Mucosa of rectum (tissue), 2 donors: ENCODE measurements around the gene ADAMTS16.

Experiments
- H3K27ac ChIP-seq, 2 donors: one replicate each; pipeline ENCODE4 v1.7.0; 2013; ENCODE audit warnings: inconsistent platforms in 2 of 2, low read depth in 2 of 2, low read length in 2 of 2
- H3K27me3 ChIP-seq, 2 donors: one replicate each; pipeline ENCODE4 v1.7.0; 2013; ENCODE audit warnings: low read length in 2 of 2; ENCODE audit not compliant: control insufficient read depth in 2 of 2, insufficient read depth in 2 of 2
- H3K36me3 ChIP-seq, 2 donors: one replicate each; pipeline ENCODE4 v1.7.0; 2013; ENCODE audit warnings: low read length in 2 of 2; ENCODE audit not compliant: control insufficient read depth in 2 of 2, insufficient read depth in 2 of 2
- H3K4me1 ChIP-seq, 2 donors: one replicate each; pipeline ENCODE4 v1.7.0; 2013; ENCODE audit warnings: low read length in 2 of 2, mild to moderate bottlenecking in 1 of 2; ENCODE audit not compliant: control insufficient read depth in 2 of 2, insufficient read depth in 2 of 2
- H3K4me3 ChIP-seq, 2 donors: one replicate each; pipeline ENCODE4 v1.7.0; 2013; ENCODE audit warnings: low read length in 2 of 2
- H3K9ac ChIP-seq, 2 donors: one replicate each; pipeline ENCODE4 v1.7.0; 2013; ENCODE audit warnings: low read length in 2 of 2, low read depth in 1 of 2, mild to moderate bottlenecking in 1 of 2
- H3K9me3 ChIP-seq, 2 donors: one replicate each; pipeline ENCODE4 v1.7.0; 2013; ENCODE audit warnings: low read length in 2 of 2; ENCODE audit not compliant: control insufficient read depth in 2 of 2
- donor health status: healthy.
- donor health status: Normal muscosa, but diverticular disease.

ADAMTS16 gene

DNA sequence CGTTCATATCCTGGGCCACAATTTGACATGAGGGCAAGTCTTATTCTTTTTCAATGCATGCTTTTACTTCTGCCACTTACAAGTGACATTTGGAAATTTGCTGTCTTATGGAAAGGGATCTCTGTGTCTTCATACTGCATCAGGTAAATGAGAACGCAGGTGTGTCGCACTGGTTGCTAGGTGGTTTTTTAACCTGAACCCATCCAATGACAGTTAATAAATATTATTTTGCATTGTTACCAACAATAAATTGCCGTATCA is 1.1 kb downstream of the ADAMTS16 start:
- H3K36me3 ChIP-seq, result no peaks in the 10 kb centered on the region
- H3K9ac ChIP-seq, result no peak overlapping the region
- no peak overlapping the region for H3K4me3 ChIP-seq
- H3K9me3 ChIP-seq, result no peaks in the 10 kb centered on the region
- peaks cover 6 to 8% of the 10 kb centered on the region in 2 donors for H3K27me3 ChIP-seq
- H3K4me1 ChIP-seq, result no peaks in the 10 kb centered on the region
- no peak overlapping the region for H3K27ac ChIP-seq

DNA sequence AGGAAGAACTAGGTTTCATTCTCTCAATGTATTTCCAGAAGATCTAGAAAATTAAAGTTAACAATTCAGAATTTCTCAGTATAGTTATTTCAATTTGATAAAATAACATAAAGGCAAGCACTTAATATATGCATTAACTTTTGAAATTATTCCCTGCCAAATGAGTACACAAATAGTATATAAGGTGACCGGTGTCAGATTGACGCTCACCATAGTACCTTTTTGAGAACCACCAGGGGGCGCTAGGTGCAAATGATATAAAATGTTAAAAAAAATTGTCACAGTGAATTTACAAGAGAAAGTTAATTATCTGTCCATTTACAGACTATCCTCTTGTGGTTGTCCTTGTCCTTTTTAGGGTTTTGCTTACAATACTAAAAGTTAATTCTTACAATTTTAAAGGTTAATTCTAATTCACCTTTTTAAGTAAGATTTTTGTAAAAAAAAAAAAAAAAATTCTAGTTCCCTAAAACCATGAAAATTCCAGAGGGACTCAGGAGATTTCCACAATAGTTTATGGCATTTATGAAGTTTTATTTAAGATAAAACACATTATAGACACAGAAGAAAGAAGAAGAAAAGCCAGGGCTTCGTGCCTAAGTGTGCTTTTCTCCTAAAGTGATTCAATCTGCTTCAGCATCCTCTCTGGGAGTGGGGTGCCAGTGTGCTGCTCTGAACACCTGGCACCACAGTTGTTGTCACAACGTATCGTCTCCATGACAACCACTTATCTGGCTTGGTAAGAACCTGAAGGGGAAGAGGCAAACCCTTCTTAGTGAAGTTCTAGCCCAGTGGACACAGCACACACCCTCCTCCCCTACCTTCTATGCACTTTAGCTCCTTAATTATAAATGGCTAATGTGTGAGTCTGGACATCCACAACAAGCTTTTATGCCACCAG is 1.7 kb downstream of the ADAMTS16 start:
- H3K27me3 ChIP-seq, result peaks cover 6 to 8% of the 10 kb centered on the region in 2 donors
- no peaks in the 10 kb centered on the region for H3K4me1 ChIP-seq
- H3K9ac ChIP-seq, result no peak overlapping the region
- H3K9me3 ChIP-seq, result no peaks in the 10 kb centered on the region
- H3K27ac ChIP-seq, result no peak overlapping the region
- no peak overlapping the region for H3K4me3 ChIP-seq
- no peaks in the 10 kb centered on the region for H3K36me3 ChIP-seq

DNA sequence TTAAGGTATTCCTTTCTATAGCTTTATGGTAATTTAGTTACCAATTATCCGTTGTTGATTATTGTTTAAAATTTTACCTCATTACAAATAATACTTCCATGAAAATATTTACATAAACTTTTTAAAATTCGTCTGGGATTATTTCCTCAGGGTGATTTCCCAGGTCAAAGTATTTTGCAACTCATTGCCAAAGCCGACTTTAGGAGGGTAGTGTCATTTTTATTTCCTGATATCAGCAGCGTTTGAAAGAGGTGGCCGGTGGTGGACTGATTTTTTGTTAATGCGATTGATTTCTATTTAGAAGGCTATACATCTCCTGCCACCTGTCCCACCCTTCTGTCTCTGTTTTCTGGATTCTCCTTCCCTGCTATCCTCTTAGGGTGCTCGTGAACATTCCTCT is 4.3 kb downstream of the ADAMTS16 start:
- H3K4me3 ChIP-seq, result no peak overlapping the region
- H3K9ac ChIP-seq, result no peak overlapping the region
- no peaks in the 10 kb centered on the region for H3K4me1 ChIP-seq
- H3K27ac ChIP-seq, result no peak overlapping the region
- no peaks in the 10 kb centered on the region for H3K9me3 ChIP-seq
- H3K27me3 ChIP-seq, result peaks cover 6 to 8% of the 10 kb centered on the region in 2 donors
- no peaks in the 10 kb centered on the region for H3K36me3 ChIP-seq

DNA sequence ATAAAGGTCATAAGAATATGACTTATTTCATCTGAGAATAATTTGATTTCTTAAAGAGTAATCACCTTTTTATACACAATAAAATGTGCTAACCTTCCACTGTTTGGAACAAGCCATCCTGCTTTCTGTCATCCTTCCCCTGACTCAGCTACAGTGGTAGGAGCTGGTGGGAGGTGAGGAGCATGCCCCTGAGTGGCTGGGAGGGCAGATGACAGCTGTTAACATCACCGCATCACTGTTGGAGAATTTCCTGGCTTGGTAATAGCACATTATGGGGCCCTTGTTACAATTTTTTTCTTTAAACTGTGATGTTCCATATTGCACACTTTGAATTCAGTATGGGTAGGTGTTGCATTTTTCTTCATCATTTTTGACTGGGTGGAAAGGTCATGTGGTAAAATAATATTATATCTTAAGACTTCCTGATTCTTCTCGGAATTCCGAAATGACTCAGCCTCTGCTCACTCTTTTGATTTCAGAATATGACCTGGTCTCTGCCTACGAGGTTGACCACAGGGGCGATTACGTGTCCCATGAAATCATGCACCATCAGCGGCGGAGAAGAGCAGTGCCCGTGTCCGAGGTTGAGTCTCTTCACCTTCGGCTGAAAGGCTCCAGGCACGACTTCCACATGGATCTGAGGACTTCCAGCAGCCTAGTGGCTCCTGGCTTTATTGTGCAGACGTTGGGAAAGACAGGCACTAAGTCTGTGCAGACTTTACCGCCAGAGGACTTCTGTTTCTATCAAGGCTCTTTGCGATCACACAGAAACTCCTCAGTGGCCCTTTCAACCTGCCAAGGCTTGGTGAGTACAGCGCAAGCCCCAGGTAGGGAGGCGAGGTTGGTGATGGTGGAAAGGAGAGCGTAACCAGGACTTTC is 5.8 kb downstream of the ADAMTS16 start:
- no peak overlapping the region for H3K4me3 ChIP-seq
- H3K9me3 ChIP-seq, result peaks cover 0 to 2% of the 10 kb centered on the region in 2 donors

DNA sequence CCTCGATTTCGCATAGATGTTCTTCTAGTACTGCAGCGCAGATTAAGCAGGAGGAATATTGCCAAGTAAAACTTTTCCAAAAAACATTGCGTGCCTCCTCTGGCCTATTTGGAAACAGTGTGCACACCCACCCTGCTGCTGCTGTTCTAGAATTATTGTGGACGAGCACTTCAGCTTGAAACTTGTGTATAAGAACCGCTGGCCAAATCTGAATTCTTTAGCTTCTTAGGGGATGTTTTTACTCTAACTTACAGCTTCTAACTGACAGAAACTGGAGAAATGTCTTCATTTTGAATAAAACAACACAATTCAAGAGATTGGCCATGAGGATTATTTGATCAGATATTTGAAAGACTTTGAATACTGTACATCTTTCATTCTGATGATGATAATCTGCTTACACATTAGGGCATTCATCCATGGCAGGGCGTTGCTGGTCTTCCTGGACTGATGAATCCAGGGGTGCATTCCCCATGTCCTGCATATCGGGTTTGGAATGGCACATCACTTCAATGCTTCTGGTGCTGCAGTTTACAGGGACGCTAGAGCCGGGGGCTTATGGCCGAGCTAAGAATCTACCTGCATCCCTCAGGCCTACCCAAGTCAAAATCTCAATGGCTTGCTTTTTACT is 6.5 kb downstream of the ADAMTS16 start:
- Histone ChIP-seq H3K36me3 (no peaks in the 10 kb centered on the region), H3K4me1 (no peaks in the 10 kb centered on the region), H3K27ac (no peak overlapping the region), H3K9me3 (peaks cover 0 to 2% of the 10 kb centered on the region in 2 donors), H3K9ac (no peak overlapping the region), H3K27me3 (no peaks in the 10 kb centered on the region), H3K4me3 (no peak overlapping the region)

More for the DNA sequence above, 5.8 kb downstream of the ADAMTS16 start:
- Histone ChIP-seq H3K27me3 (peaks cover 5 to 6% of the 10 kb centered on the region in 2 donors), H3K9ac (no peak overlapping the region), H3K4me1 (no peaks in the 10 kb centered on the region), H3K27ac (no peak overlapping the region), H3K36me3 (no peaks in the 10 kb centered on the region)

DNA sequence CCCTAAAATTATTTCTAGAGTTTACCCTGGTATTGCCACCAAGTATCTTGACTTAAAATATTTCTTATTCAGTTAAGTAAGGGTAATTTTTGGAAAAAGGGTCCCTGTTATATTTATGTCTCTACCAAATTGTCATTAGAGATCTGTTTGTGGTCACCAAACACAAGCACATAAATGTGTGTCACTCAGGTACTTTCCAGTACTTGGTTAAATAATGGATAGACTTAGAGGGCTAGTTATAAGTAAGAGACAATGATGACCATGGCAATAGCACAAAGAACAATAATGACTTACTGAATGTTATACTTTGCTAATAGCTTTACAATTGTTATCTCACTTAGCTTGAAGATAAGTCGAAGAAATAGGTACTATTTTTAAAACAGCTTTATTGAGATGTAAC is 9.0 kb downstream of the ADAMTS16 start:
- Histone ChIP-seq H3K9me3 (peaks cover 0 to 2% of the 10 kb centered on the region in 2 donors), H3K4me1 (no peaks in the 10 kb centered on the region), H3K27me3 (no peaks in the 10 kb centered on the region), H3K36me3 (no peaks in the 10 kb centered on the region), H3K27ac (no peak overlapping the region), H3K9ac (no peak overlapping the region), H3K4me3 (no peak overlapping the region)

DNA sequence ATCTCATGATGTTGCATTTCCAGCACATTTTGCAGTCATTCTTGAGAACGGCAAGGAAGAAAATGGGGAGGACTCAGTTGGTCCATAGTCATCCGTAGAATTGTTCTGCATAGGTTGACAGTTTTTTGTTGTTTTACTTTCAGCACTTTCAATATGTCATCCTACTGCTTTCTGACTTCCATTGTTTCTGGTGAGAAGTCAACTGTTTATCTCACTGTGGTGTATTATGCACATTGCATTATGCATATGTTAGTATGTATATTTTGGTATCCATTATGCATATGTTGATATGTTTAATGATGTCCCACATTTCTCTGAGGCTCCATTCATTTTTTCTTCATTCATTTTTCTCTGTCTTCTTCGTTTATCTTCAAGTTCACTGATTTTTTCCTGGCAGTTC is 10.5 kb downstream of the ADAMTS16 start:
- H3K36me3 ChIP-seq, result no peaks in the 10 kb centered on the region
- peaks cover 0 to 2% of the 10 kb centered on the region in 2 donors for H3K9me3 ChIP-seq
- no peaks in the 10 kb centered on the region for H3K27me3 ChIP-seq
- no peak overlapping the region for H3K9ac ChIP-seq
- no peak overlapping the region for H3K27ac ChIP-seq
- H3K4me1 ChIP-seq, result no peaks in the 10 kb centered on the region
- no peak overlapping the region for H3K4me3 ChIP-seq

DNA sequence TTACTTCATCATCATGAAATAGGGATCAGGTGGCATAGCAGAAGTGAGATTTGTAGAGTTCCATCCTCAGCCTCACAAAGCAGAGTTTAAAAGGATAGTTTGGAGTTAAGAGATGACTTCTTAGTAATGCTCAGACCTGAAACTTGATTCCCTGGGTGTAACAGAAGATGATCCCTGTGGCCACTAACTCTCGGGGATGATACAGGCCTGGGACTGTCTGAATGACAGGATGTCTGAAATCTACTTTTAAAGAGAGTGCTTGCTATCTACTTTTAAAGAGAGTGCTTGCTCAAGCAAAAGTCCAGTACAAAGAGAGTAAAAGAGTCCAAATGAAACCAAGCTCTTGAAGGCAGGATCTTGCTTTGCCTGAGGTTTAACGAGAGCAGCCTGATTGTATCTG is 14.6 kb downstream of the ADAMTS16 start:
- Histone ChIP-seq H3K4me1 (no peaks in the 10 kb centered on the region), H3K9ac (no peak overlapping the region), H3K36me3 (no peaks in the 10 kb centered on the region), H3K4me3 (no peak overlapping the region), H3K27ac (no peak overlapping the region), H3K9me3 (peaks cover 0 to 2% of the 10 kb centered on the region in 2 donors), H3K27me3 (no peaks in the 10 kb centered on the region)

DNA sequence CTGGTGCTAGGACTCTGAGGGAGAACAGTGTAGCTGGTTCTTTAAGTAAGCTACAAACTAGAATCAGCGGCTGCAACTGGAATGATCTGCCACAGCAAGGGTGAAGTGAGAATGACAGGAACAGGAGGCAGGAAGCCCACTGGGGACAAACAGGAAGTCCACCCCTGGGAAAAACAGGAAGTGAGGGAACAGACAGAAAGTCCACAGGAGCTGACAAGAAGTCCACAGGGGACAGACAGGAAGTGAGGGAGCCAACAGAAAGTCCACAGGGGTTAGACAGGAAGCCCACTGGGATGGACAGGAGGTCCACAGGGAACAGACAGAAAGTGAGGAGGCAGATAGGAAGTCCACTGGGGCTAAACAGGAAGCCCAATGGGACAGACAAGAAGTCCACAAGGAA is 15.5 kb downstream of the ADAMTS16 start:
- no peaks in the 10 kb centered on the region for H3K27me3 ChIP-seq
- H3K4me3 ChIP-seq, result no peak overlapping the region
- no peaks in the 10 kb centered on the region for H3K36me3 ChIP-seq
- H3K27ac ChIP-seq, result no peak overlapping the region
- no peak overlapping the region for H3K9ac ChIP-seq
- no peaks in the 10 kb centered on the region for H3K4me1 ChIP-seq
- peaks cover 0 to under 1% of the 10 kb centered on the region in 2 donors for H3K9me3 ChIP-seq
